Large intestine (tissue), 3 donors: Measurements from ENCODE around the gene PPP2R5B. TPM values are rescaled to one million over a fixed set of nuclear protein-coding genes. Genes with fewer than 3 reads are reported as not detected.

Experiments used
- DNase-seq, 2 donors: peaks; one replicate each; pipeline versions ENCODE4 v3.0.0 to v3.0.0-alpha.2; 2013
- H3K27ac ChIP-seq: one replicate; pipeline ENCODE4 v1.5.1; 2013; ENCODE audit warnings: low read length
- H3K27me3 ChIP-seq: 2 replicates; pipeline ENCODE4 v1.6.1; 2013; ENCODE audit warnings: low read length; ENCODE audit not compliant: control insufficient read depth, insufficient read depth
- H3K36me3 ChIP-seq: 2 replicates; pipeline ENCODE4 v1.6.1; 2013; ENCODE audit warnings: low read length; ENCODE audit not compliant: control insufficient read depth, insufficient read depth
- H3K4me1 ChIP-seq: one replicate; pipeline ENCODE4 v1.6.1; 2013; ENCODE audit warnings: low read length; ENCODE audit not compliant: control insufficient read depth, insufficient read depth
- H3K4me3 ChIP-seq: one replicate; pipeline ENCODE4 v1.5.1; 2013; ENCODE audit warnings: low read length
- H3K9me3 ChIP-seq: one replicate; pipeline ENCODE4 v1.6.1; 2013; ENCODE audit warnings: mild to moderate bottlenecking, low read depth, low read length, moderate library complexity; ENCODE audit not compliant: control insufficient read depth
- WGBS: methylation state at CpG from one replicate; pipeline ENCODE4 v1.1.5; 2013; ENCODE audit warnings: low lambda C conversion rate; ENCODE audit not compliant: insufficient coverage; 5-methylcytosine and 5-hydroxymethylcytosine counted together
- polyA plus RNA-seq: library from polyadenylated mRNA; unstranded; fragments of 120-200 nt; gene quantifications from one replicate; pipeline ENCODE4 v1.2.1, GENCODE V29; 2013

Gene PPP2R5B
- polyA plus RNA-seq, 1 donor = 11.6 TPM

- H3K27ac ChIP-seq = no peak overlapping the region
- H3K36me3 ChIP-seq = peaks cover 85% of the 10 kb centered on the region
- no peak for DNase-seq
- no peak overlapping the region for H3K4me3 ChIP-seq
- no peaks in the 10 kb centered on the region for H3K27me3 ChIP-seq
- H3K9me3 ChIP-seq = no peaks in the 10 kb centered on the region
- no peaks in the 10 kb centered on the region for H3K4me1 ChIP-seq
- no CpG with 5 or more reads among the region's 11 CpGs for WGBS
These were observed 15.7 kb upstream of the PPP2R5B start for GRCh38 chr11:64908766-64909165.

GRCh38 chr11:64909653-64910343 lies 14.7 kb upstream of the PPP2R5B start:
- no peaks in the 10 kb centered on the region for H3K27me3 ChIP-seq
- peaks cover 90% of the 10 kb centered on the region for H3K36me3 ChIP-seq
- H3K4me1 ChIP-seq = no peaks in the 10 kb centered on the region
- no peak for DNase-seq
- H3K27ac ChIP-seq = no peak overlapping the region
- WGBS = no CpG with 5 or more reads among the region's 39 CpGs
- H3K9me3 ChIP-seq = no peaks in the 10 kb centered on the region
- H3K4me3 ChIP-seq = no peak overlapping the region

GRCh38 chr11:64910451-64911093 lies 13.9 kb upstream of the PPP2R5B start:
- Histone ChIP-seq H3K9me3 (no peaks in the 10 kb centered on the region), H3K27ac (no peak overlapping the region), H3K4me1 (peaks cover 6% of the 10 kb centered on the region), H3K4me3 (no peak overlapping the region), H3K27me3 (no peaks in the 10 kb centered on the region), H3K36me3 (peaks cover 87% of the 10 kb centered on the region)
- WGBS = no CpG with 5 or more reads among the region's 27 CpGs
- DNase-seq = no peak

GRCh38 chr11:64911142-64911541 lies 13.3 kb upstream of the PPP2R5B start:
- H3K4me1 ChIP-seq = peaks cover 11% of the 10 kb centered on the region
- no CpG with 5 or more reads among the region's 7 CpGs for WGBS
- H3K36me3 ChIP-seq = peaks cover 81% of the 10 kb centered on the region
- no peaks in the 10 kb centered on the region for H3K9me3 ChIP-seq
- H3K27ac ChIP-seq = no peak overlapping the region
- H3K27me3 ChIP-seq = no peaks in the 10 kb centered on the region
- no peak overlapping the region for H3K4me3 ChIP-seq
- no peak for DNase-seq

GRCh38 chr11:64911689-64912088 lies 12.8 kb upstream of the PPP2R5B start:
- Histone ChIP-seq H3K36me3 (peaks cover 75% of the 10 kb centered on the region), H3K4me1 (peaks cover 12% of the 10 kb centered on the region), H3K9me3 (no peaks in the 10 kb centered on the region), H3K27ac (no peak overlapping the region), H3K4me3 (no peak overlapping the region), H3K27me3 (no peaks in the 10 kb centered on the region)
- no peak for DNase-seq
- 100% methylated on average over 1 of the region's 9 CpGs for WGBS

GRCh38 chr11:64913171-64913727 lies 11.2 kb upstream of the PPP2R5B start:
- Histone ChIP-seq H3K4me3 (no peak overlapping the region), H3K4me1 (peaks cover 19% of the 10 kb centered on the region), H3K9me3 (no peaks in the 10 kb centered on the region), H3K36me3 (peaks cover 63% of the 10 kb centered on the region), H3K27me3 (no peaks in the 10 kb centered on the region), H3K27ac (no peak overlapping the region)
- WGBS = no CpG with 5 or more reads among the region's 18 CpGs
- no peak for DNase-seq

- Histone ChIP-seq H3K9me3 (no peaks in the 10 kb centered on the region), H3K27me3 (no peaks in the 10 kb centered on the region), H3K36me3 (peaks cover 55% of the 10 kb centered on the region), H3K27ac (no peak overlapping the region), H3K4me1 (peaks cover 19% of the 10 kb centered on the region), H3K4me3 (no peak overlapping the region)
- WGBS = no CpG with 5 or more reads among the region's 17 CpGs
- DNase-seq = no peak
These were observed 10.4 kb upstream of the PPP2R5B start for GRCh38 chr11:64914123-64914522.

GRCh38 chr11:64915376-64915887 lies 9.1 kb upstream of the PPP2R5B start:
- DNase-seq = no peak
- WGBS = no CpG with 5 or more reads among the region's 7 CpGs
- Histone ChIP-seq H3K4me3 (peak overlapping the region; percentile 94), H3K27me3 (no peaks in the 10 kb centered on the region), H3K9me3 (no peaks in the 10 kb centered on the region), H3K36me3 (peaks cover 42% of the 10 kb centered on the region), H3K27ac (no peak overlapping the region), H3K4me1 (peaks cover 19% of the 10 kb centered on the region)

- peak overlapping the region; percentile 78 for H3K27ac ChIP-seq
- no peaks in the 10 kb centered on the region for H3K9me3 ChIP-seq
- H3K27me3 ChIP-seq = no peaks in the 10 kb centered on the region
- H3K36me3 ChIP-seq = peaks cover 34% of the 10 kb centered on the region
- peaks cover 19% of the 10 kb centered on the region for H3K4me1 ChIP-seq
- H3K4me3 ChIP-seq = peak overlapping the region; percentile 94
- no CpG with 5 or more reads among the region's 23 CpGs for WGBS
- peak; percentile 42 to 63 for DNase-seq
These were observed 8.3 kb upstream of the PPP2R5B start for GRCh38 chr11:64916040-64916774.
